Measurements from ENCODE around the gene BOK.
A peak's percentile ranks its signal among the peaks of the same experiment; 100 is the strongest.

GRCh38 chr2:241540771-241541561, 17.6 kb upstream of the BOK start:
- TF ChIP-seq, protein P1, sequence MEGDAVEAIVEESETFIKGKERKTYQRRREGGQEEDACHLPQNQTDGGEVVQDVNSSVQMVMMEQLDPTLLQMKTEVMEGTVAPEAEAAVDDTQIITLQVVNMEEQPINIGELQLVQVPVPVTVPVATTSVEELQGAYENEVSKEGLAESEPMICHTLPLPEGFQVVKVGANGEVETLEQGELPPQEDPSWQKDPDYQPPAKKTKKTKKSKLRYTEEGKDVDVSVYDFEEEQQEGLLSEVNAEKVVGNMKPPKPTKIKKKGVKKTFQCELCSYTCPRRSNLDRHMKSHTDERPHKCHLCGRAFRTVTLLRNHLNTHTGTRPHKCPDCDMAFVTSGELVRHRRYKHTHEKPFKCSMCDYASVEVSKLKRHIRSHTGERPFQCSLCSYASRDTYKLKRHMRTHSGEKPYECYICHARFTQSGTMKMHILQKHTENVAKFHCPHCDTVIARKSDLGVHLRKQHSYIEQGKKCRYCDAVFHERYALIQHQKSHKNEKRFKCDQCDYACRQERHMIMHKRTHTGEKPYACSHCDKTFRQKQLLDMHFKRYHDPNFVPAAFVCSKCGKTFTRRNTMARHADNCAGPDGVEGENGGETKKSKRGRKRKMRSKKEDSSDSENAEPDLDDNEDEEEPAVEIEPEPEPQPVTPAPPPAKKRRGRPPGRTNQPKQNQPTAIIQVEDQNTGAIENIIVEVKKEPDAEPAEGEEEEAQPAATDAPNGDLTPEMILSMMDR (IDR thresholded peaks at IDR 0.05) = no peak
- peak in 2 of 3 donors; percentile 31 to 40 for TF ChIP-seq POLR2A (IDR thresholded peaks at IDR 0.05)

All from body of pancreas (tissue), 4 donors.